H1 (cell line): Measurements from ENCODE around the gene SPEM1. TPM values are rescaled to one million over a fixed set of nuclear protein-coding genes. Genes with fewer than 3 reads are reported as not detected.

Experiments used
- HDAC6 ChIP-seq: IDR thresholded peaks from one replicate; pipeline ENCODE4 v1.7.1; 2012; ENCODE audit warnings: low read depth, mild to moderate bottlenecking, inconsistent platforms, low read length, moderate library complexity
- polyA plus RNA-seq, 7 experiments: library from polyadenylated mRNA; depleted of rRNA in 3 of 7; stranded (reverse) in 5 of 7; unstranded in 2 of 7; fragments of >200 nt in 5 of 7; fragments of 200-250 nt in 2 of 7; gene quantifications; 1 replicate in 5 of 7; 2 replicates in 1 of 7; 4 replicates in 1 of 7; pipeline versions ENCODE4 v1.2.1 to v1.2.3, GENCODE V29; 2011 to 2013; ENCODE audit warnings: missing spikeins in 2 of 7, mixed read lengths in 2 of 7
- total RNA-seq: library from RNA; stranded (reverse); fragmentation: NEBNext Ultra II Directional; extraction: Animal tissue kit (Norgen Biotek cat#: 25700); gene quantifications from 2 replicates; pipeline ENCODE4 v1.2.1, GENCODE V29; 2021

SPEM1 gene
- total and polyA plus RNA-seq, 2 of the 8 experiments (the other 6 are each of a cell fraction or from before 2014, with no cell fraction given): not detected

DNA sequence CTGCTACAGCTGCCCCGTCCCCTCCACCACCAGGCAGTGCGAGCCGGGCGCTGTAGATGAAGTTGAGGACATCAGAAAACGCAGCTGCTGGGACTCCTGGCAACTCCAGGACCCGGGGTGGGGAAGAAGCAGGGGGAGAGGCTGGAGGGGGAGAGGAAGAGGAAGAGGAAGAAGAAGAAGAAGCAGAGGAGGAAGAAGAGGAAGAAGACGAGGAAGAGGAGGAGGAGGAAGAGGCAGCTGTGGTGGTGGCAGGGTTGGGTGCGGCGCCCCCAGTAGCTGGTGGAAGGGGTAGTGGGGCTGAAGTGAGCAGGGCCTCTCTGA is 46.2 kb downstream of the SPEM1 start (continued):
- no peak for TF ChIP-seq HDAC6
- TF ChIP-seq, all 59 proteins: peak for 0
